ENCODE data around the gene CFAP20DC. TPM values are rescaled to one million over a fixed set of nuclear protein-coding genes. Genes with fewer than 3 reads are reported as not detected.

CFAP20DC gene
- total RNA-seq, 1 experiment from 2014 or later: 2.9 TPM

- Histone ChIP-seq H3K27ac (ENCODE audit: low read depth, low read length) (no peak overlapping the region), H3K79me2 (ENCODE audit: insufficient read depth, low read length) (no peaks in the 10 kb centered on the region), H3K4me1 (ENCODE audit: control insufficient read depth in 1 of 2, insufficient read depth in 2 of 2, low read length in 2 of 2) (no peaks in the 10 kb centered on the region), H3K4me3 (replicated peaks in 1 of 2; ENCODE audit: low read depth in 1 of 2, low read length in 2 of 2) (no peak overlapping the region), H2AFZ (ENCODE audit: low read depth, low read length, poor library complexity, severe bottlenecking) (no peak overlapping the region), H3K36me3 (ENCODE audit: control insufficient read depth in 1 of 2, insufficient read depth in 2 of 2, low read length in 2 of 2) (no peaks in the 10 kb centered on the region), H4K20me1 (ENCODE audit: insufficient read depth) (no peaks in the 10 kb centered on the region), H3K4me2 (ENCODE audit: low read length) (no peak overlapping the region), H3K9ac (ENCODE audit: low read length) (no peak overlapping the region), H3K9me2 (ENCODE audit: insufficient read depth) (no peaks in the 10 kb centered on the region), H3K27me3 (ENCODE audit: insufficient read depth, low read length) (peaks cover 7% of the 10 kb centered on the region; the same call in 1 of the 2 replicates), H3K9me3 (ENCODE audit: control insufficient read depth in 1 of 2, insufficient read depth in 1 of 2, low read depth in 1 of 2, low read length in 2 of 2) (no peaks in the 10 kb centered on the region)
- no peak for ATAC-seq
- intact Hi-C loops (cut with micrococcal nuclease): no loop called here
- TF ChIP-seq ZFX (IDR thresholded peaks at IDR 0.05) (no peak), YY1 (IDR thresholded peaks at IDR 0.05; ENCODE audit: extremely low read depth, insufficient replicate concordance, low read depth, low read length) (no peak)
- no peak for DNase-seq (ENCODE audit: low read depth, low spot score)
- RAD21 ChIA-PET (ENCODE audit: low non-redundant PET in 1 of 2, low total read pairs in 2 of 2, uncharacterized antibody in 2 of 2, unreplicated experiment in 2 of 2): no interaction called here
- CTCF ChIA-PET: interaction anchor here (0.9 kb wide), 2 partner anchors 8 to 20 kb away, joined by 3 read pairs; no protein-coding TSS in a partner anchor
- BruUV-seq (replicated peaks): no TSS peak
- POLR2A ChIA-PET: no interaction called here
Measured at GRCh38 chr3:59072681-59073080, 22.9 kb upstream of the CFAP20DC start.

- ChIA-PET CTCF (interaction anchor here (1.7 kb wide), 1 partner anchor 17 kb away, joined by 8 read pairs; no protein-coding TSS in a partner anchor), RAD21 (ENCODE audit: low non-redundant PET in 1 of 2, low total read pairs in 2 of 2, uncharacterized antibody in 2 of 2, unreplicated experiment in 2 of 2) (no interaction called here), POLR2A (no interaction called here)
- Histone ChIP-seq H3K4me3 (replicated peaks in 1 of 2; ENCODE audit: low read depth in 1 of 2, low read length in 2 of 2) (no peak overlapping the region), H3K27ac (ENCODE audit: low read depth, low read length) (no peak overlapping the region), H3K9ac (ENCODE audit: low read length) (no peak overlapping the region), H3K9me2 (ENCODE audit: insufficient read depth) (no peaks in the 10 kb centered on the region), H2AFZ (ENCODE audit: low read depth, low read length, poor library complexity, severe bottlenecking) (no peak overlapping the region), H3K27me3 (ENCODE audit: insufficient read depth, low read length) (peaks cover 7% of the 10 kb centered on the region; the same call in 1 of the 2 replicates), H3K79me2 (ENCODE audit: insufficient read depth, low read length) (no peaks in the 10 kb centered on the region), H3K9me3 (ENCODE audit: control insufficient read depth in 1 of 2, insufficient read depth in 1 of 2, low read depth in 1 of 2, low read length in 2 of 2) (no peaks in the 10 kb centered on the region), H3K36me3 (ENCODE audit: control insufficient read depth in 1 of 2, insufficient read depth in 2 of 2, low read length in 2 of 2) (no peaks in the 10 kb centered on the region), H4K20me1 (ENCODE audit: insufficient read depth) (no peaks in the 10 kb centered on the region), H3K4me1 (ENCODE audit: control insufficient read depth in 1 of 2, insufficient read depth in 2 of 2, low read length in 2 of 2) (no peaks in the 10 kb centered on the region), H3K4me2 (ENCODE audit: low read length) (no peak overlapping the region)
- intact Hi-C loops (cut with micrococcal nuclease): no loop called here
- no peak for TF ChIP-seq EGR1 (IDR thresholded peaks at IDR 0.05; ENCODE audit: low read depth)
- TF ChIP-seq RAD21 (IDR thresholded peaks at IDR 0.05; ENCODE audit: low read depth): no peak
- TF ChIP-seq CEBPB (IDR thresholded peaks at IDR 0.05; ENCODE audit: low read depth): no peak
- TF ChIP-seq CBX3 (IDR thresholded peaks at IDR 0.05; ENCODE audit: low read depth): no peak
- no peak for TF ChIP-seq POLR2AphosphoS5 (IDR thresholded peaks at IDR 0.05; ENCODE audit: low read depth, low read length)
- TF ChIP-seq SIN3A (IDR thresholded peaks at IDR 0.05; ENCODE audit: low read depth): no peak
- no peak for TF ChIP-seq ZNF274 (IDR thresholded peaks at IDR 0.05; ENCODE audit: low read depth, low read length)
- TF ChIP-seq ZBTB33 (IDR thresholded peaks at IDR 0.05; ENCODE audit: extremely low read depth, insufficient replicate concordance, low read length): no peak
- TF ChIP-seq ELF1 (IDR thresholded peaks at IDR 0.05; ENCODE audit: borderline replicate concordance, low read depth): no peak
- no peak for TF ChIP-seq TCF7L2 (IDR thresholded peaks at IDR 0.05; ENCODE audit: borderline replicate concordance, extremely low read depth, insufficient read depth, insufficient read length)
- no peak for TF ChIP-seq CTCF (IDR thresholded peaks at IDR 0.05 in 2 of 3, conservative IDR thresholded peaks at IDR 0.05 in 1 of 3; ENCODE audit: borderline replicate concordance in 1 of 3, insufficient read depth in 1 of 3, low read depth in 2 of 3, low read length in 2 of 3)
- DNase-seq (ENCODE audit: low read depth, low spot score): no peak
- no peak for ATAC-seq
- BruUV-seq (replicated peaks): no TSS peak
Measured at GRCh38 chr3:59069838-59070237, 20.0 kb upstream of the CFAP20DC start.

Data from HCT116 (cell line).